Skeletal muscle cell (primary cell): ENCODE measurements around the gene STK11.

Experiments
- DNase-seq: peaks from one replicate; pipeline ENCODE4 v3.0.0-alpha.2; 2010; ENCODE audit warnings: low read depth
- H3K4me3 ChIP-seq: 2 replicates; pipeline ENCODE4 v1.5.1; 2011; ENCODE audit warnings: low read depth, mild to moderate bottlenecking, control low read depth, low read length, moderate library complexity

STK11 gene

DNA sequence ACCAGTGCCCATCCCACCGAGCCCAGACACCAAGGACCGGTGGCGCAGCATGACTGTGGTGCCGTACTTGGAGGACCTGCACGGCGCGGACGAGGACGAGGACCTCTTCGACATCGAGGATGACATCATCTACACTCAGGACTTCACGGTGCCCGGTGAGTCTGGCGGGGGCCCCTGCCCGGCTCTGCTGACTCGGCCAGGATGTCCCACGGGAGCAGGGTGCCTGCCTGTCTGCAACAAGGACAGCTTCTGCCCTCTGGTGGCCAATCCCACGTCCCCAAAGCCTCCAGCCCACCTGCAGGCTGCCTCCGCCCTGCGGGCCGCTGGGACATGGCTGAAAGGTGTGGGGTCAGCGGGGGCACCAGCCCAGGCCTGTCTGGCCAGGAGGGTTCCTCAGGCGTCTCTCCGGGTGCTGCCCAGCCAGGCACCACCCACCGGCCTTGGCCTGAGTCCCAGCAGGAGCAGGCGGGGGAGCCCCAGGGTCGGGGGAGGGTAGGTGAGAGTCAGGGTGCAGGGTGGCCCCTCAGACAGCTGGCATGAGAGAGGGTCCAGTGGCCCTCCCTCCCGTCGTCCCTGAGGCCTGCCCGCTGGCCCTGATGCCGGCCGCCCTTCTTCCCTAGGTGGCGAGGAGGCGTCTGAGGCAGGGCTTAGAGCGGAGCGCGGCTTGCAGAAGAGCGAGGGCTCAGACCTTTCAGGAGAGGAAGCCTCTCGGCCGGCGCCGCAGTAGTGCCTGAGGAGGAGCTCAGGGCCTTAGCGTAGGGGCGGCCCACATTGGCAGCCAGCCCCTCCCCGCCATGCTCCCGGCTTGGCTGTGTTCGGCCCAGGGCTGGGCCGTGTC lies 17.7 kb downstream of the STK11 start:
- DNase-seq = no peak
- no peak overlapping the region for H3K4me3 ChIP-seq

DNA sequence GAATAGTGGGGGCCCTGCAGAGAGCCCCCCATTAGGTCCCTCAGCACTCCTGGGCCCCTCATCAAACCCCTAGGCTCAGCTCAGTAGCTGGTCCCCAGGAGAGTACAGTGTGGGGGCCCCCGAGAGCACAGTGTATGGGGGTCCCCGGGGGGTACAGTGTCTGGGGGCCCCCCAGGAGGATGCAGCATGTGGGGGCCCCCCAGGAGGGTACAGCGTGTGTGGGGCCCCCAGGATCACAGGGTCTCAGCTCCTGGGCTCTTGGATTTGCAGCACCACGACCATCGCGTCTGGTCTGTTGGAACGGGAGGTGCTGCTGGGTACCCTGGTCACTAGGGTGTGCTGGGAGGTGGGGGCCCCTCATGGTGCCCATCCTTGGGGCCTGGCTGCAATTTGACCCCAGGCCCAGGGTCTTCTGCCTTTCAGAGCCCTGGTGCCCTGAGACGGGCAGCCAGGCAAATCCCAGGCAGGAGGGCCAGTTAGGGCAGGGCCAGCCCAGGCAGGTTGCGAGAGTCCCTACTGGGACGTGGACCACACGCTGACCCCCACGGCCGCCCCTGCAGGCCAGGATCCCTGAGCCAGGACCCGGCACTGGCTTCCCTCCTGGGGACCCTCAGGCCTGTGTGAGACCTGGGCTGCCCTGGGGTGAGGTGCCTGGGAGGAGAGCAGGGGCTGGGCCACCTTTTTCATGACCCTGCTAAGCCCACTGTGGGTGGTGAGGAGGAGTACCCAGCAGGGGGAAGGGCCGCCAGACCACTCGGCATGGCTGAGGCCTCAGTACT lies 18.7 kb downstream of the STK11 start:
- H3K4me3 ChIP-seq = no peak overlapping the region
- no peak for DNase-seq

DNA sequence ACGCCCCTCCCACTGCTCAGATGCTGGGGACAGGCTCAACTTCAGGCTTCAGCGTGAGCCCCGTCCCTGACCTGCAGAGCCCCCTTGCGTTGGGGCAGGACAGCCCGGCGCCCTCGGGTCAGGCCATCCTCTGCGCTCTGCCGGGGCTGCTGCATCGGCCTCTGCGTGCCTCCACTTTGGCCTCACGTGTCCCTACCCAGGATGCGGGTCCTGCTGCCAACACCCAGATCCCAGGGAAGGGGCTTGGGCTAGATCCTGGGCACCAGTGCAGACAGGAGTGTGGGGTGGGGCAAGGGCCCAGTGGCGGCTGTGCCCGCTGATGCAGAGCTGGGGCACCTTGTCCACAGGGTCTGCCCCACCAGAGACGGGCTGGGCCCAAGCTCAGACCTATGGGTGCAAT lies 19.3 kb downstream of the STK11 start:
- DNase-seq = no peak

DNA sequence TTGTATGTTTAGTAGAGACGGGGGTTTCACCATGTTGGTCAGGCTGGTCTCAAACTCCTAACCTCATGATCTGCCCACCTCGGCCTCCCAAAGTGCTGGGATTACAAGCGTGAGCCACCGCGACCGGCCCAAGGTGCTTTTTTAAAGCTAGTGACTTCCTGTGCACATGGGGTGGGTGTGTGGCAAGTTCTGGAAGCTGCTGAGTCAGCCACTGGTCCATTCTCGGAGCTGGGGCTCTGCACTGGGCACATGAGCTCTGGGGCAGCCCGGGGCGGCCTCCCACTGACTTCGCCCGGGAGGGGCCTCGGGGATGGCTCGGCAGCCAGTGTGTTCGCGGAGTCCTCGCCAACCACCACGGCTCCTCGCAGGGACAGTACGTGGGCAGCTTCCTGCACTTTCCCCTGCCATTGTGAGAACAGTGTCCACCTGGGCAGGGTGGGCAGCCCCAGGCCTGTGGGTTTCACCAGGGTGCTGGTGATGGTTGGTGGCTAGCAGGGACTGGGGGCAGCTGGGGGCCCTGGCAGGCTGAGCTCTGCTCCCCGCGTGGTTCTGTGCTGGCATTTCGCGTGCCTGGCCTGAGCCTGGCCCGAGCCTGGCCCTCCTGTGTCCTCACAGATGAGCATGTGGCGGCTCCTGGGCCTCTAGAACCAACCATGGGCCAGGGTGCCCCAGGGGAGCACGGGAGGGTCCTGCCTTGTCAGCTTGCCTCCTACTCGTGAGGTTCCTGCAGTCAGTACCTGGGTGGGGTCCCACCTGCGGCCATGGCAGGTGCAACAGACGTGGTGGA lies 20.1 kb downstream of the STK11 start:
- no peak for DNase-seq

More for the DNA sequence above, 19.3 kb downstream of the STK11 start:
- no peak overlapping the region for H3K4me3 ChIP-seq

DNA sequence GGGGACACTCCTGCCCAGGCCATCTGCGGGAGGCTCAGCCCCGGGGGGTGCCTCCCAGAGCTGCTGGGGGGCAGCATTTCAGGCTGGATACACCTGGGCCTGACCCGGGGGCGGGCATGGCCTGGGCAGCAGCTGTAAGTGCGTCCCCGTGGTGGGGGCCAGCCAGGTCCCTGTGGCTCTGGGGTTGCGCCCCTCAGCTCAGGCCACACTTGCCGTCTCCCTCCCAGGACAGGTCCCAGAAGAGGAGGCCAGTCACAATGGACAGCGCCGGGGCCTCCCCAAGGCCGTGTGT lies 20.6 kb downstream of the STK11 start:
- no peak for DNase-seq
- no peak overlapping the region for H3K4me3 ChIP-seq

More for the DNA sequence above, 20.1 kb downstream of the STK11 start:
- H3K4me3 ChIP-seq = no peak overlapping the region

DNA sequence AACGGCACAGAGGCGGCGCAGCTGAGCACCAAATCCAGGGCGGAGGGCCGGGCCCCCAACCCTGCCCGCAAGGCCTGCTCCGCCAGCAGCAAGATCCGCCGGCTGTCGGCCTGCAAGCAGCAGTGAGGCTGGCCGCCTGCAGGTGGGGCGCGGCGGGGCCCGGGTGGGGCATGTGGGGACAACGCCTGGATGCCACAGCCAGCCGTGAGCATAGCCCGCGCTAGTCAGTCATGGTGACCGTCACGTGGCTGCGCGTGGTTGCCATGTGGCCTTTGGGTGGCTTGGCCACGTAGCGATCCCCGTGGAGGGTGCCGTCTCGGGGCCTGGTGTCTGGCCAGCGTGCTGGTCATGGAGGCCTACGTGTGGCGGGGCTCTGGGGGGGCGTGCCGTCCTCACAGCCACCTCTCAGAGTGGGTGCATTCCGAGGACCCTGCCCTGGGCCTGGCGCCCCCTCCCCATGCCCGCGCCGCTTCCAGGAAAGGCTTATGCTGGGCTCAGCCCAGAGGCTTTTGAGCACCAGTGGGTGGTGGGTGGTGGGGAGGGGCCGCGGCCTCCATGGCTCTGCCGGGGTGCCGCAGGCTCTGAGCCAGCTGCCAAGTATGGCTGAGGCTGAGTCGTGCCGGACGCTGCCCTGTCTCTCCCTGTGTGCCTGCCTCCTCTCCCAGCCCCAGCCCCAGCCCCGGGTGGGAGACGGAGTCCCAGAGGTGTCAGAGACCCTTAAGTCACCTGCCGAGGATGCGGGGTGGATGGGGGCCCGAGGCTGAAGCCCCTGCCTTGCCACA lies 21.1 kb downstream of the STK11 start:
- no peak overlapping the region for H3K4me3 ChIP-seq

DNA sequence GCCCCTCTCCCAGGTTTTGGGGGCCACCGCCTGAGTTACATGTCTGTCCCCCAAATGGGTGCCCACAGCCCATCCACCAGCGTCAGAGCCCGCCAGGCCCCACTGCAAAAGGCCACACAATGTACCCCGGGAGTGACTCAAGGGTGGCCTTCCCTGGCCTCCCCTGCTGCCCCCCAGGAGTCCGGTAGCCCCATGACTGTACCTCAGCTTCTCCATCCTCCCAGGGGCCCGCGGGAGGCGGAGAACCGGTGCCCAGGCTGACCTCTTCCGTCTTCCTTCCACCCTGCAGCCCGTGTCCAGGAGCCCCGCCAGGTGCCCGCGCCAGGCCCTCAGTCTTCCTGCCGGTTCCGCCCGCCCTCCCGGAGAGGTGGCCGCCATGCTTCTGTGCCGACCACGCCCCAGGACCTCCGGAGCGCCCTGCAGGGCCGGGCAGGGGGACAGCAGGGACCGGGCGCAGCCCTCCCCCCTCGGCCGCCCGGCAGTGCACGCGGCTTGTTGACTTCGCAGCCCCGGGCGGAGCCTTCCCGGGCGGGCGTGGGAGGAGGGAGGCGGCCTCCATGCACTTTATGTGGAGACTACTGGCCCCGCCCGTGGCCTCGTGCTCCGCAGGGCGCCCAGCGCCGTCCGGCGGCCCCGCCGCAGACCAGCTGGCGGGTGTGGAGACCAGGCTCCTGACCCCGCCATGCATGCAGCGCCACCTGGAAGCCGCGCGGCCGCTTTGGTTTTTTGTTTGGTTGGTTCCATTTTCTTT lies 21.9 kb downstream of the STK11 start:
- H3K4me3 ChIP-seq = no peak overlapping the region
- no peak for DNase-seq

More for the DNA sequence above, 21.1 kb downstream of the STK11 start:
- DNase-seq = no peak

DNA sequence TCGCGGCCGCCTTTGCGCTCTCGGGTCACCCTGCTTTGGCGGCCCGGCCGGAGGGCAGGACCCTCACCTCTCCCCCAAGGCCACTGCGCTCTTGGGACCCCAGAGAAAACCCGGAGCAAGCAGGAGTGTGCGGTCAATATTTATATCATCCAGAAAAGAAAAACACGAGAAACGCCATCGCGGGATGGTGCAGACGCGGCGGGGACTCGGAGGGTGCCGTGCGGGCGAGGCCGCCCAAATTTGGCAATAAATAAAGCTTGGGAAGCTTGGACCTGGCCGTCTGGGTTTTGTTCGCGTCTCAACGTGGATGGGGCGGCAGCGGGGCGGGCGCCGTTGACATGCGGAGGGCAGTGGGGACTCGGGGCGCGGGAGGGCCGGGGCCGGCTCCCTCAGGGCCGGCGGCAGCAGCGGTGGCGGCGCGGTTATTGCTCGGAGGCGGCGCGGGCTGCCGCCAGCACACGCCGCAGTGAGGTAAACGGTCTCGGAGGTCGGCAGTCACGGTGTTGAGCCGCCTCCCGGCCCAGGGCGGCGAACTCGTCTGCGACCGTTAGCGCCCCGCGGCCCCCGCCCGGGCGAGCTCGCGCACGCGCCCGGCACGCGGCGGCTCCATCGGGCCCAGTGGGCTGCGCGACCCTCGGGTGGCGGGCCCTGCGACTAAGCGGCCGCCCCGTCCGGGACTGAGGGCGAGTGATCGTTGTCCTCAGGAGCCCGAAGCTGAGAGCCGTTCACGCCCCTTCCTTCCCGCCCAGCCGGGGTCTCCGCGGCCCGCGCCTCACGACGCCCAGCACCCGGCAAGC lies 22.8 kb downstream of the STK11 start:
- H3K4me3 ChIP-seq = no peak overlapping the region
- DNase-seq = no peak

DNA sequence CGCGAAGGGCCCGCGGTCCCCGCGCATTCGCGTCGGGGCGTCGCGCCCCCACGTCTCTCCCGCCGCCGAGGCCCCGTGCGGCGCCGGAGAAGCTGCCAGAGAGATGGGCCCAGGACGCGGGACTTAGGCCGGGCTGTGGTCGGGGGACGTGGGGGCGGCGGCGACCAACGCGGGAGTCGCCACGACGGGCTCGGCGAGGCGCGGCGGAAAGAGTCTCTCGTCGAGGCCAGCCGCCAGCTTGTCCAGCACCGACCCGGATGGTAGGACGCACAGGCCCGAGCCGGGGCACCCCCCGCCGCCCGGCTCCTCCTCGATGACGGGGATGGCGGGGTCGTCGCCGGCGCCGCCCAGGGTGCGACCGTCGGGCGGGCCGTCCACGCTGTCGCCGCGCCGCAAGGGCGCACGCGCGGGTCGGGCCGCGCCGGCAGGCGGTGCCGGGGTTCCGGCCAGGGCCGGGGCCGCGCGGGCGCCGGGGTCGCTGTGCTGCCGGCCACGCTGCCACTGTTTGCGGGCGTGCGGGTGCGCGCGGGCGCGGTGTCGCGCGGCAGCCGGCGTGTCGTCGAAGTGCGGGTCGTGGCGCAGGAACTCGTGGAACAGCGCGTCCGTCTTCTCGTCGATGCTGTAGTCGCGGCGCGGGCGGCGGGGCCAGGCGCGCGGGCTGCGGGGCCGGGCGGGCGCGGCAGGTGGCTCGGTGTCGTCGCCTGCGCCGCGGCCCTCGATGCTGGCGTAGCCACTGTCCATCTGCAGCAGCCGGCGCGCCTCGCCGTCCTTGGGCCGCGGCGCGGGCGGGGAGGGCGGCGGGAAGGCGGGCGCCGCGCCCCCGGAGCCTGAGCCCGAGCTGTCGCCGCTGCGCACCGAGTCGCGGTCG lies 23.7 kb downstream of the STK11 start:
- DNase-seq = no peak
- H3K4me3 ChIP-seq = no peak overlapping the region

DNA sequence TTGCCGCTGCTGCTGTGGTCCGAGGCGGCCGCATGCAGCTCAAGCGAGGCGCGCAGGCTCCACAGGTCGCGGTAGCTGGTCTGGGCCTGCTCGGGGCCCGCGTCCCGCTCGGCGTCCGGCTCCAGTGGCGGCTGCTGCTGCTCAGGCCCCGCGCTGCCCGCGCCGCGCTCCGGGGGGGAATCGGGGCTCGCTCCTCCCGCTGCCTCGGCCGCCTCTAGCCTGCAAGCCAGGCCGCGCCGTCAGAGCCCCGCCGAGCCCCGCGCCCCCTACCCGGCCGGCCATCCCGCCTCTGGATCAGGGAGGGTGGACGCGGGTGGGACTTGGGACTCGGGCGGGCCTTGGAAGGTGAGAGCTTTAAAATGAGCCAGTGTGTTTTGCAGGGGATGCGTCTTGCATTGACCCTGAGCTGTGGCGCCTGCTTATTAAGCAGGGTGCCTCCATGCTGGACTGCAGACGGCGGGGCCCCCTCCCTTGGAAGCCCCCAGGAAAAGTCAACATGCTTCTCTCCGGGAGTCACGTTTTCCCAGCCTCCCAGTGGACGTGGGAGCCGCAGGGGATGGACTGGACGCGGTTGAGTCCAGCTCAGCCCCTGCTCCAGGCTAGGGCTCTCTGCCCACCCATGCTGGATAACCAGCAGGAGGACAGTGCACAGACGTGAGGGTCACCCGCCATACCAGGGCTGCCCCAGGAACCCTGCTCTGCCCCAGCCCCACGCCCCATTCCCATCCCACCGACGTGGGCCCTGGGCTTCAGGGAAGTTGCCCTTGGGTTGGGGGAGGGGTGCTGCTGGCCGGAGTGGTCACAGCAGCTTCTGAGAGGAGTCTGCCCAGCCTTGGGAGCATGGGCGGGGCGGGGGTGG lies 24.6 kb downstream of the STK11 start:
- H3K4me3 ChIP-seq = no peak overlapping the region
- no peak for DNase-seq

DNA sequence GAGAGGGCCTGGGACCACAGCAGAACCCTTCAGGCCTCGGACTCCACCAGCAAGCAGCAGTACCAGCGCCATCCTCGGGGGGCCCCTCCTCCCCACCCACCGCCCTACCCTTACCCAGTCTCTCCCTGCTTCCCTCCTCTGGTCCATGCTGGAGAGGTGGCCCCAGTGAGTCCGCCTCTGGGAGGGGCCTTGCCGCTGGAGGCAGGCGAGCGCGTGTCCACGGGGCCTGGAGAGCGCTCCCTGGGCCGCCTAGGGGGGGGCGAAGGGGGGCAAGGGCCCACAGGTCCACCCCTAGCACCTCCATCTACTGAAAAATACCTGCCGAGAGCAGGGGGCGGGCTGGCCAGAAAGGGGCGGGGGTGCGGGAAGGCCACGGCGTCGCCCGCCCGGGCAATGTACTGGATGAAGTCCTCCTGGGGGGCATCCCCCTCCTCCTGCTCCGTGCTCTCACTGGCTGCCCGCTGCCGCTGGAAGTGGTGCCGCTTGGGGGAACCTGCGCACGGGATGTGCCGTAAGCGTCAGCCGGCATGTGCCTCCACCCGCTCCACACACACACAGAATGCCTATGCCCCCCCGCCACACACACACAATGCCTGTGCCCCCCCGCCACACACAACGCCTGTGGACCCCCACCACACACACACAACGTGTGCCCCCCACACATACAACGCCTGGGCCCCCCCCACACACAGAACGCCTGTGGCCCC lies 25.4 kb downstream of the STK11 start:
- no peak for DNase-seq
- no peak overlapping the region for H3K4me3 ChIP-seq

DNA sequence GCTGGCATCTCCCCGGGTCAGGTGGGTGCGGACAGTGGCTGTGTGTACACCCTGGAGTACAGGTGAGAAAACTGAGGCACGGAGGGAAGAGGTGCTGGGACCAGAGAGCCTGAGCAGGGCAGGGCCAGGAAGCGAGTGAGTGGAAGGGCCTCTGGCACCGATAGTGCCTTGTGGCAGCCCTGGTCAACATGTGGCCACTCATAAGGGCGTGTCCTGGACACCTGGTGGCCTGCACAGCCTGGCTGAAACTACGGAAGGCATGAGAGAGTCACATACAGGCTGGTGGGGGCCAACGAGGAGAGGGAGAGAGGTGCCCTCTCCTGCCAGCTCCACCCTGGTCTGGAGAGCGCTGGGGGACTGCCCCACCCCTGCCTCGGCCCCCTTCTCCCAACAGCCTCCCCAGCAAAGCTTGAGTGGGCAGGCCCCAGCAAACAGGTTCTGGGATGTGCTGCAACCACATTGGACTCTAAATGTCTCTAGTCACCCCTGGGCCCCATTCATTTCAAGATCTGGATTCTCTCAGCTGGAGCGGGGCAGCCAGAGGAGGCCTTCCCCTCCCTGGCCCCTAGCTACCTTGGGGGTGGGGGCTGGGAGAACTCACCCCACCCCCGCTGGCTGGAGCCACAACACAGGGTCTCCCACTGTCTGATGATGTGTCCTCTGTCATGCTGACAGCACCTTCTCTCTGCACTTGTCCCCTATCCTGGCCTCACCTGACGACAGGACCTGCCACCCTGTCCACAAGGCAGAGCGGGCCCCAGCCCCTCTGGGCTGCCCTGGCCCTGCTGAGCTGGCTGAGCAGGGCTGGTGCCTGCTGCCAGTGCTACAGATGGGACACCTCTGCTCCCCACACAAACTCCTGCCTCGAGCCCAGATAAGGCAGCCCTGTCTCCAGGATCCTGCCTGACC lies 26.4 kb downstream of the STK11 start:
- no peak overlapping the region for H3K4me3 ChIP-seq
- no peak for DNase-seq

DNA sequence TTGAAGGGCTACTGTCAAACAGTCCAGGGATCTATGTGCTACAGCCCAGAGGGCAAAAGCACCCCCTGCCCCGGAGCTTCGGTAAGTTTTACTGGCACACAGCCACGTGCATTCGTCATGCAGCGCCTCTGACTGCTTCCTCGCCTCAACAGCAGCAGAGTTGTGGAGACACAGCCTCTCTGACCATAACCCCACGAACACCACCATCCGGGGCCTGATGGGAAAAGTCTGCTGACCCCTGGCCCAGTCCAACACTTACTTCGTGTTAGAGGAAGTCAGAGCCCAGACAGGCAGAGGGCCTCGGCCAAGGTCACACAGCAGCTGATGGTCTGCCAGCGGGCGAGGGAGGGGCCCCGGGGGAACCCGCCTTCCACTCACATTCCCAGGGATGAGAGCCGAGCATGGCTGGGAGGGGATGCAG lies 27.1 kb downstream of the STK11 start:
- no peak for DNase-seq
- H3K4me3 ChIP-seq = no peak overlapping the region

DNA sequence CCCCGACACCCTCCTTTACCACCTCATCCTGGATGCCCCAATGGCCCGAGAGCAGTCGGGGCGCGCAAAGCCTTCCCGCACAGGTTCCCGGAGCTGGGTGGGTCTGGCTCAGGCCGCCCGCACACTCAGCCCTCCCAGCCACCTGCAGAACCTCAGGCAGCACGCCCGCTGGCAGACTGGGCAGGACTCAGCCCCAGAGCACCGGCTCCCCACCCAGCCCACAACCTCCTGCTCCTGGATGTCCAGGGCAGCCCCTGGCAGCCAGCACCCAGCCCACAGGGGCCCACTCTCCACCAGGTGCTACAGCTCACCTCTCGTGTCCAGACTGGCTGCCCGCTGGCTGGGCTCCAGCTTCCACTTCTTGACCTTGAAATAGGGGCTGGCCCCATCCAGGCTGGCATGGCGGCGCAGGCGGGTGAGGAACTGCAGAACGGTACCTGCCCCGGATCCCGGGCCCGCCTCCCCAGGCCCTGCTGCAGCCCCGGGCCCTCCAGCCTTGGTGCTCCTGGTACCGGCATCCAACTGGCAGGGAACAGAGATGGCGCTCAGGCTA lies 27.6 kb downstream of the STK11 start:
- H3K4me3 ChIP-seq = no peak overlapping the region
- DNase-seq = no peak
